ENCODE results near the gene PRR14L. TPM values are rescaled to one million over a fixed set of nuclear protein-coding genes. Genes with fewer than 3 reads are reported as not detected.
"Not testable (repeated sequence)": the region's sequence is repeated elsewhere in the genome, so short reads cannot be mapped to it uniquely, and the experiment has no call there.

The PRR14L gene
- total and polyA plus RNA-seq, 8 donors, result 25.8 to 55.1 (median 30.3) TPM

DNA sequence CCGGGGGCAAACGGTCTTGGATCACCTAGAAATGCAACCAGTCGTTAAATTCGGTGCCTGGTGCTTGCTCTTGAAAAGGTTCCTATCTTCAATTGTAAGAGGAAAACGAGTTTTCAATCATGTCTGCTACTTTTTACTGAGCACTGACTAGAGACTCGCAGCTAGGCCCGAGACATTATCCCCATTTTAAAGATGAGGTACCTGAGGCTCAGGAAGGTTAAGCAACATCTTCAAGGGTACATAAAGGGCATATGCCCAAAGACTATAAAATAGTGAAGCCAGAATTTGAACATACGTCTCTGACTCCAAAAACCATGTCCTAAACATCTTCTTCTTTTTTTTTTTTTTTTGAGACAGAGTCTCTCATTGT lies 87.3 kb downstream of the PRR14L start:
- no peaks in the 10 kb centered on the region for H3K36me3 ChIP-seq
- ATAC-seq (no peak), DNase-seq (no peak)
- H3K4me1 ChIP-seq, result peaks cover 8 to 34% of the 10 kb centered on the region in 2 donors
- peak overlapping the region; percentile 66 to 80 for H3K27ac ChIP-seq
- TF ChIP-seq, protein P1, sequence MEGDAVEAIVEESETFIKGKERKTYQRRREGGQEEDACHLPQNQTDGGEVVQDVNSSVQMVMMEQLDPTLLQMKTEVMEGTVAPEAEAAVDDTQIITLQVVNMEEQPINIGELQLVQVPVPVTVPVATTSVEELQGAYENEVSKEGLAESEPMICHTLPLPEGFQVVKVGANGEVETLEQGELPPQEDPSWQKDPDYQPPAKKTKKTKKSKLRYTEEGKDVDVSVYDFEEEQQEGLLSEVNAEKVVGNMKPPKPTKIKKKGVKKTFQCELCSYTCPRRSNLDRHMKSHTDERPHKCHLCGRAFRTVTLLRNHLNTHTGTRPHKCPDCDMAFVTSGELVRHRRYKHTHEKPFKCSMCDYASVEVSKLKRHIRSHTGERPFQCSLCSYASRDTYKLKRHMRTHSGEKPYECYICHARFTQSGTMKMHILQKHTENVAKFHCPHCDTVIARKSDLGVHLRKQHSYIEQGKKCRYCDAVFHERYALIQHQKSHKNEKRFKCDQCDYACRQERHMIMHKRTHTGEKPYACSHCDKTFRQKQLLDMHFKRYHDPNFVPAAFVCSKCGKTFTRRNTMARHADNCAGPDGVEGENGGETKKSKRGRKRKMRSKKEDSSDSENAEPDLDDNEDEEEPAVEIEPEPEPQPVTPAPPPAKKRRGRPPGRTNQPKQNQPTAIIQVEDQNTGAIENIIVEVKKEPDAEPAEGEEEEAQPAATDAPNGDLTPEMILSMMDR (IDR thresholded peaks at IDR 0.05), result no peak
- peak overlapping the region; percentile 78 to 98 for H3K4me3 ChIP-seq
- intact Hi-C loops (cut with DNase I), result no loop called here
- no peaks in the 10 kb centered on the region for H3K9me3 ChIP-seq
- H3K27me3 ChIP-seq, result no peaks in the 10 kb centered on the region

GRCh38 chr22:31661851-31662667 lies 87.9 kb downstream of the PRR14L start, which contains the start of gene PISD:
Gene PISD, minus strand, starts transcription at chr22:31662215. Its CDS starts 7 bp downstream, at chr22:31662208.
- intact Hi-C loops (cut with DNase I), result no loop called here

DNA sequence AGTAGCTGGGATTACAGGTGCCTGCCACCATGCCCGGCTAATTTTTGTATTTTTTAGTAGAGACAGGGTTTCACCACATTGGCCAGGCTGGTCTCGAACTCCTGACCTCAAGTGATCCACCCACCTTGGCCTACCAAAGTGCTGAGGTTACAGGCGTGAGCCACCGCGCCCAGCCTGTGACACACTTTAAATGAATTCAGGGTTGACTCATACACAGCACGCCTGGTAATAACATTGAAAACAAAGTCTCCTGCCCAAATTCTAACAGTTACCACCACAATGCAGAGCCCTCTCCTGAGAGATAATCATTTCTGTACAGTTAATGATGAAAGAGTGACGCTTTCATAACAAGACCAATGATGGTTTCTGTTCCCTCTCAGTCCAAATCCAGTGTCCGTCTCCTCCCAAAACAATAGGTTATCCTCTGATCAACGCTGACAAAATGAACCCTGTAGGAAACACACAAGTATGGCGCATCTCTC lies 89.0 kb downstream of the PRR14L start:
- Histone ChIP-seq H3K4me1 (peaks cover 8 to 32% of the 10 kb centered on the region in 2 donors), H3K27ac (peak overlapping the region in 1 of 2 donors; percentile 80), H3K4me3 (peak overlapping the region; percentile 78 to 98)
- intact Hi-C loops (cut with DNase I); ATAC-seq; H3K36me3 ChIP-seq; DNase-seq; H3K27me3 ChIP-seq; H3K9me3 ChIP-seq: not testable (repeated sequence)

More at GRCh38 chr22:31661851-31662667, 87.9 kb downstream of the PRR14L start, which contains the start of gene PISD:
- H3K4me3 ChIP-seq, result peak within 1 kb of the TSS; percentile 78 to 98
- H3K36me3 ChIP-seq, result no peaks in the 10 kb centered on the region
- H3K27me3 ChIP-seq, result no peaks in the 10 kb centered on the region
- TF ChIP-seq, protein P1 (IDR thresholded peaks at IDR 0.05), result no peak
- H3K4me1 ChIP-seq, result peaks cover 8 to 34% of the 10 kb centered on the region in 2 donors
- DNase-seq (peak; percentile 91 to 96 (median 96)), ATAC-seq (peak; percentile 98)
- H3K27ac ChIP-seq, result peak within 1 kb of the TSS; percentile 66 to 80
- H3K9me3 ChIP-seq, result no peaks in the 10 kb centered on the region

DNA sequence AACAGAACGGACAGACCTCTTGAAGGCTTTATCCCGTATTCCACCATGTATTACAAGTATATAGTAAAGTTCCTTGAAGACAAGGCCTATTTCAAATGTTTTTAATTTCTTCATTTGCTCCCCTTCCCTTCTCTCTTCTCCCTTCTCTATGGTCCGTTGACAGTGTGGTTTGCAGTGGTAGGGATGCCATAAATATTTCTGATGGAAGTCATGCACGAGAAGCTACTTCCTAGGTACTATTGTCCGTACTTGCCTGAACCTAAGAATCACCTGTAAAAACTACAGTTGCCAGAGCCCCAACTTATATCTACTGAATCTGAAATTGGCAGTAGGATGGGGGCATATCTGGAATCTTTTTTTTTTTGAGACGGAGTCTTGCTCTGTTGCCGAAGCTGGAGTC lies 90.7 kb downstream of the PRR14L start:
- Histone ChIP-seq H3K4me1 (peaks cover 8 to 23% of the 10 kb centered on the region in 2 donors), H3K4me3 (no peak overlapping the region), H3K27ac (no peak overlapping the region), H3K36me3 (no peaks in the 10 kb centered on the region), H3K27me3 (no peaks in the 10 kb centered on the region), H3K9me3 (no peaks in the 10 kb centered on the region)
- no peak for DNase-seq
- TF ChIP-seq, protein P1 (IDR thresholded peaks at IDR 0.05), result no peak
- ATAC-seq, result no peak
- intact Hi-C loops (cut with DNase I), result no loop called here

- Histone ChIP-seq H3K27ac (no peak overlapping the region), H3K9me3 (no peaks in the 10 kb centered on the region), H3K4me3 (no peak overlapping the region), H3K36me3 (peaks cover 0 to 2% of the 10 kb centered on the region in 2 donors), H3K4me1 (peaks cover 0 to 32% of the 10 kb centered on the region in 2 donors), H3K27me3 (no peaks in the 10 kb centered on the region)
- ATAC-seq (no peak), DNase-seq (no peak)
- TF ChIP-seq, protein P1 (IDR thresholded peaks at IDR 0.05), result no peak
- intact Hi-C loops (cut with DNase I), result no loop called here
These were observed 95.5 kb downstream of the PRR14L start for GRCh38 chr22:31654408-31654807.

Measured in left lung (tissue), 10 donors.